ENCODE results near the gene NAA50.

Gene NAA50

DNA sequence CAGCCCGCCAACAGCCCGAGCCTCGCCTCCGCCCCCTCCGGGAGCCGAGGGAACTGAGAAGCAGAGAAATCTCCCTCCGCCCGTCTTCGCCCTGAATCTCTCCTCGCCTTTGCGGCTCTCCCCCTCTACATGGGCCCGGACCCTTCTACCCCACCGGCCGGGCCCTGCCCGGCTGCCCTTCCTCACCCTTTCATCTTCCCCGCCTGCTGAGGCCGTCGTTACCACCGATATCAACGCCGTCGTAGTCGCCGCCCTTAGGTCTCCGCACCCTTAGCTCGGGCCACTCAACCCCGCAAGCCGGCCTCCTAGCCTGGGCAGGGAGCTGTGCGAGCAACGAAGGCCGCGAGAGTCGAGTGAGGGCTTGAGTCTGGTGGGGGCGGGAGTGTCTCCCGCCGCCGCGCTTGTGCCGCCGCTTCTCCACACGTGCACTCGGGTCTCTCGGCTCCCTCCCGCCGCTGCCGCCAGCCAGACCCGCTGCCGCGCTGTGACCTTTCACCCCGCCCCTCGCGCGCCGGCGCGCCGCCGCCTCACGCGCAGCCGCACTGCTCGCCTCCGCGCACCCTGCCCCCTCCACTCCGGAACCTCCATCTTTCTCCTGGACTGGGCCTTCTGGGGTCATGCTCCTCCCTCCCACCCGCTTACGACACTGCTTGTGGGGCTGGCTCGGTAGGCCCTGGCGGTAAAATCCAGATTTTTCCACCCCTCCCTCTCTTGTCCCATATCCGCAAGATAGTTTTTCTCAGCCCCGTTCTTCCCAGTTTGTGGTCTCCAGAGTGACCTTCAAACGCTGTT is at the start of gene NAA50:
TSS of gene NAA50 (minus strand) at position 494 of the 792 bp plus-strand sequence. CDS start at position 194, 300 bp downstream.
- DNase-seq (ENCODE audit: low read depth) = peak; percentile 89

DNA sequence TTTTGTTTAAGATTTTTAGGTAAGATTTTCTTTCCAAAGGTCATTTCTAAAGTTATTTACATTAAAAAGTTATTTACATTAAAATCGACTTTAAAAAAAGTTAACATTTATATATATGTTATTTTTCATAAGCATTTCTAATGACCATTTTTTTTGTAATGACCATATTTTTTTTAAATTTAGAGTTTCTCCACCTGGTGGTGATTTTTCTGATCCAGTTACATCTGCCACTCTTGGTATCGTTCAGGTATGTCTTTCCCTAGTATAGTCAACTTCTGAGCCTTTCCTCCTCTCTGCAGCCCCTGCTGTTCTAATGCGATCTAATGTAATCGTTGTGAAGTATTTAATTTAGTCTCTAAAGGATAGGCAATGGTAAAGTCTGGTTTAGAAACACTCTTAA is 49.6 kb upstream of the NAA50 start:
- DNase-seq (ENCODE audit: low read depth) = no peak

DNA sequence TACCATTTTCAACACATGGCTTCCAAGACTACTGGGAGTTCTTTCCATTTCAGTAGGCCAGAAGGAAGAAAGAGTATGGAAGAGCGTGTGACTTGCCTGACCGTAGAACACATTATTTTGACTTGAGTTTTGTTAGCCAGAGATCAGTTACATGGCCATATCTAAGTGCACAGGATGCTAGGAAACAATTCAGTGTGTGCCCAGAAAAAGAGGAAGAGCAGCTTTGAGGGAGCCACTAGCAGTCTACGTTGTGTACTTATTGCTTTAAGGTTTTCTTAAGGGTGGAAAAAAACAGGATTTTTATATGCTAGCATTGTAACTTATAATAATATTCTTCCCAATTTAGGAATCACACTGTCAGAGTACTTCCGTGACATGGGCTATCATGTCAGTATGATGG is 48.5 kb upstream of the NAA50 start:
- no peak for DNase-seq (ENCODE audit: low read depth)

DNA sequence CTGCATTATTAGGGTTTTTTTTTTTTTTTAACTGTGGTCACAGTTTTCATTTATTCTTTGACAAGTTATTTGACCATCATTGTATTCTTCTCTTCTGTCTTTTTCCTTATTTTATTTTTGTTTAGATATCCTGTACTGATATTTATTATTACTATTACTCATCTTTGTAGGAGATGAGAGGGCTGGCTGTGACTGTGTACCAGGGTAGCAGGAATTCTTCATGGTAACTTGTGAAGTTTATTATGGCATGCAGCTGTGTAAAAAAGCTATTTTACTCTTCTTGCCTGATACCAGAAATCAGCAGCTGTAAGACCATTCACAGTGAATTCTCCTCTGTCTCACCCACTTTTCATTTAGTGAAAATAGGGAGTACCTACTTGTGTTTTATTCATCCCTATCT is 45.3 kb upstream of the NAA50 start:
- no peak for DNase-seq (ENCODE audit: low read depth)

DNA sequence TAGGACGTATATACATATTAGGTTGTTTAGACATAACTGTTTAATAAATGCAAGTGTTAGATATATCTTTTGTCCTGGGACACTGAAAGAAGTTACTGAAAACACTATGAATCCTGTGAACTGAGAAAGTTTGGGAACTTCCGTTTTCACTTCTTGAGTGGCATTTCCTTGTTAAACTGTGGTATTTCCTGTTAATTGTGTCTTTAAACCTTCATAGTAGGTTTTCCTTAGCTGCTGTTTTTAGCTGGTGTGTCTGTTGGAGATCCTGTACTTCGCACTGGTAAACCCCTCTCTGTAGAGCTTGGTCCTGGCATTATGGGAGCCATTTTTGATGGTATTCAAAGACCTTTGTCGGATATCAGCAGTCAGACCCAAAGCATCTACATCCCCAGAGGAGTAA is 37.9 kb upstream of the NAA50 start:
- no peak for DNase-seq (ENCODE audit: low read depth)

DNA sequence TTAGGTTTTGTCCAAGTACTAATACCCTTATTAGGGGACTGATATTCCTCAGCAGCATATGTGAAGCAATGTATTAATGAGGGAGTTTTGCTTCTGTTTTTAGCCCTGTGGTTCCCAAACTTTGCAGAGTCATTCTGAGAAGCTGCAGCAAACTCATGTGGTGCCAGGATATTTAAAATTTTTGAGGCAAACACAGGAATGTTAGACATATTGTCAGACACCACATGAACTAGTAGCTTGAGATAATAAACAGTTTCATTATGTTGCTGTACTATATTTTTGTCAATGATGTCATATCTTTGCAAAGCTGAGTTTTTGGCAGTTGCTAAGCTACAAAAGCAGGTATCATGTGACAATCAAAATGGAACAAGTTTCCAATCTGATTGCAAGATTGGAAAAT is 37.4 kb upstream of the NAA50 start:
- DNase-seq (ENCODE audit: low read depth) = no peak

DNA sequence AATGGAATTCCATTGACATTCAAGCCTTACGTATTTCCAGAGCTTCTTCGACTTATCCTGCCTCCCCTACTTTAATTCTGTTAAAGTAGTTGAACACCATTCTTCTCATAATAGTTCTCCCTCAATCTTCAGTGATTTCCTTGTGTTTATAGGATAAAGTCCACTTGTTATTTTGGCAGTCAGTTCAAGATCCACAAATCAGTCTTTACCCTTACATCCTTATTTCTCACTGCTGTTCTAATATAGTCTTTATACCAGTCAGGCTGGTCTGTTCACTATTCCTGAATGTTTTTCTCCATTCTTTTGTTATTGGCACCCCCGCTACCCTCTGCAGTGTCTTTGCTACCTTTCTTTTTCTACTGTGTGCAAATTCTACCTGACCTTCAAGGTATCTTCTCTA is 30.5 kb upstream of the NAA50 start:
- no peak for DNase-seq (ENCODE audit: low read depth)

DNA sequence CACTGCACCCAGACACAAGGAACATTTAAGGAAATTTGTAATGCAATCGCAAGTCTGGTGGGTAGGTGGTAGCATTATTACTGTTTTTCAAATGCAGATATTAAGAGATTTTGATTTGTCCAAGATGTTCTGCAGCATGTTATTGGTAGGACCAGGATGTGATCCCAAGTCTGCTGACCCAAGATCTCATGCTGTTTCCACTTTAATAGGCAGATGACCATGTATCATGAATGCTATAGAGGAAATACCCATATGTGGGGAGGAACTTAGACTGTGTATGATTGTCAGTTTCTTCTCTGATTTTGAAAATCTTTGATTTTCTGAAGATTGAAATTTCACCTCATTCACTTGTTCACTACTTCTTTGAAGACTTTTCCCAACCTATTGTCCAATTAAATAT is 29.5 kb upstream of the NAA50 start:
- no peak for DNase-seq (ENCODE audit: low read depth)

DNA sequence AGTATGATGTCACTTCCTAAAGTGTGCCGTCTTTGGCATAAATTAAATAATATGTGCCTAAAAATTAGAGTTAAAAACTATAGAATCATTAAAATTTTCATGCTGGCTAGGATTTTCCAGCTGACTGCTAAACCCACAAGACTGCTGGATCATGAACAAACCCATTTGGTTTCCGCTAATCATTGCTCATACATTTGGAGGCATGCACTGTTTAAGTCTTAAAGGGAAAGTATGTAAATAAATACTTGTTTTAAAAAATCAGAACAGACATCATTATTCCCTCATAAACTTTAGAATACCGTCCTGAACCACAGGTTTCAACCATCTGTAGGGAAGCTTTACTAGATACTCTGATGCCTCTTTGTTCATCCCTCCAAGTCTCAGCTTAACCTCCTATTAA is 27.3 kb upstream of the NAA50 start:
- DNase-seq (ENCODE audit: low read depth) = no peak

DNA sequence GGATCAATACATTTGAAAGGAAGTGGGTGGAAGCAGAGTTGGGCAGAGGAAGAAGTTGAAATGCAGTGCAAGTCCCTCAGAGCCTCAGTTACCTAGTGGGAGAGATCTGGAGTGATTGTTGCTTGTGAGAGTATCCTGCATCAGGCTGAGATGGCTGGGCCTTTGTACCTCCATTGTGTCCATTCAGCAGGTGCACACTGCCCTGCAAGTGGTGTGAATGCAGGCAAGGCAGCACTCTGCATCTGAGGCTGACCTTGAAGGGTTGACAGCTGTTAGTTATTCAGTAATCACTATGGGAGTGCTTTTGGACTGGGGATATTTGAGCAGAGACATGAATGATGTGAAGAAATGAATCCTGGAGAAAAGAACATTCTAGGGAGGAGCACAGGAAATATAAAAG is 25.9 kb upstream of the NAA50 start:
- no peak for DNase-seq (ENCODE audit: low read depth)

DNA sequence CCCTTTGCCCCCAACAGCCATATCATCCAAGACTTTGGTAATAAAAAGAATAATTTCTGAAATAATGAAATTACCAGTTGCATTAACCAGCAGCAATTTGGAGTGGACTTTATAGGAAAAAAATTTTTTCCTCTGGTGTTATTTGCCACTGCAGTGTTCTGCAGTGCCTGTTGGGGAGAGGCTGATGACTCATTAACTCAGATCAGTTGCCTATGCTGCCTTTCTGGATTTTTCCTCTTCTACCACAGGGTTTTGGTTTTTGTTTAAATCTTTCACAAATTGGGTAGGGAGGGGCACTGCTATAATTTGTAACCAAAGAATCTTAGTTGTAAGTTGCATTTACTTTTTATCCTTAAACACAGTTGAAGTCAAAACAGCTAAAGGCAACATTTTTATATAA is 23.5 kb upstream of the NAA50 start:
- DNase-seq (ENCODE audit: low read depth) = no peak

DNA sequence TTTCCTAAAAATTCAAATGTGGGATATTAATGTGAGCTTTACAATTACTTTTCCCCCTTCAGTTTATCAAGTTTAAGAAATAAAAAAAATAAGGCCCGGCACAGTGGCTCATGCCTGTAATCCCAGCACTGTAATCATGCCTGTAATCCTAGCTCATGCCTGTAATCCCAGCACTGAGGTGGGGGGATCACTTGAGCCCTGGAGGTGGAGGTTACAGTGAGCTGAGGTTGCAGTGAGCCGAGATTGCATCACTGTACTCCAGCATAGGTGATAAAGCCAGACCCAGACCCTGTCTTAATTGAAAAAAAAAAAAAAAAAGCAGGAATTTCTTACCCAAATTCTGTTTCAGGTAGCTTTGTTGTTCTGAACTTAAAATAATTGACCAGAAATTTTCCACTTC is 18.6 kb upstream of the NAA50 start:
- DNase-seq (ENCODE audit: low read depth) = no peak

DNA sequence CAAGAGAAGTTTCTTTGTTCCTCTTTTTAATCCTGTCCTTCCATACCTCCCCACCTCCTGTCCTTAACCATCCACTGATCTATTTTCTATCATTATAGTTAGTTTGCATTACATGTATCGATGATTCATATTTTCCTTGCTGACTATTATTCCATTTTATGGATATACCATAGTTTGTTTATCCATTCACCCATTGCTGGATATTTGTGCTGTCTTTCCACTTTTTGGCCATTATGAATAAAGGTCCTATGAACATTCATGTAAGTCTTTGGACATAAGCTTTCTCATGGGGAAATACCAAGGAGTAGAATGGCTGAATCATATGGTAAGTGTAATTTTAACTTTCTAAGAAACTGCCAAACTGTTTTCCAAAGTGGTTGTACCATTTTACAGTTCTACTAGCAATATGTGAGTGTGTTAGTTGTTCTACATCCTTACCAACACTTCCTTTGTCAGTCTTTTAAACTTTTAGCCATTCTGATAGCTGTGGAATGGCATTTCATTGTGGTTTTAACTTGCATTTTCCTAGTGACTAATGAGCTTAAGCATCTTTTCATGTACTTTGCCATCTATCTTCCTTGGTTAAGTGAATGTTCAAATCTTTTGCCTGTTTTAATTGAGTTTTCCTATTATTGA is 12.5 kb upstream of the NAA50 start:
- no peak for DNase-seq (ENCODE audit: low read depth)

DNA sequence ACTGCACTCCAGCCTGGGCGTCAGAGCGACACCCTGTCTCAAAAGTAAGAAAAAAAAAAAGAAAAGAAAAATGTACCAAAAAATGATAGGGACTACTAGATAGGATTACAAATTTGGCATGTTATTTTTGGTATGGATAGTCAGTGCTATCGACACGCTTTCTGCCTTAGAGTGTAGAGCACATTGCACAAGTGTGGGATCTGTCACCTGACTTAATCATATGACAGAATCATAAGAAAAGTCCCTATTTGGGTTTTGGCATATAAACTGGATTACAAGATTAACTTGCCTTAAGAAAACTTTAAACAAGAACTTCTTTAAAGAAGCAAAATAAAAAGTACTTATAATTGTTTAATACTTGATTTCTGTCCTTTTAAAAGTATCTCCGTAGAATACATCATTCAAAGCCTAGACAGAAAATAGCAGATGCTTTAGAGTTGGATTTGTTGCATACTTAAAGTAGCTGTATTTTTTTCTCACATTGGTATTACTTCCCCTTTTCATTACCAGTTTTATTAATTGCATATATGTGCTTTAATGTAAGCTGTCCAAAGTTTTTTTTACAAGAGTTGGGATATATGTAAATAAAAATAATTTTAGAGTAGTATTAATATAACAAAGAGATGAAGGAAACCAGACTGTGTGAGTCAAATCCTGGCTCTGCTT is 8.6 kb upstream of the NAA50 start:
- no peak for DNase-seq (ENCODE audit: low read depth)

DNA sequence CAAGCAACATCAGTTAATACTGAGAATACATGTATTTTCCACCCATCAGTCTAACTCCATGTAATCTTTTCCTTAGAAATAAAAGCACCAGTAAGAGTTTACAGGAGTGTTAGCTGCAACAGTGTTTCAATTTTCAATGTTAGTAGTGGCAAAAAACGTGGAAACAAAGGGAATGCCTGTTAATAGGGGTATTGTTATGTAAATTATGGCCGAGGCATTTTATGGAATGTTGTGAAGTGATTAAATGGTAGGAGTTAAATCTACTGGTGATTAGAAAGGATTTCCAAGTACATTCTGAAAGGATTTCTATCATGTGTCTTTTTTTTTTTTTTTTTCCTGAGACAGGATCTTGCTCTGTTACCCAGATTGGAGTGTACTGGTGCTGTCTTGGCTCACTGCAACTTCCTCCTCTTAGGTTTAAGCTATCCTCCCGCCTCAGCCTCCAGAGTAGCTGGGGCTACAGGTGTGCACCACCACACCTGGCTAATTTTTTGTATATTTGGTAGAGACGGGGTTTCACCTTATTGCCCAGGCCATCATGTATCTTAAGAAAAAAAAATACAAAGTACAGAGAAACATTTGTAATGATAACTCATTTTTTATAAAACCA is 7.4 kb upstream of the NAA50 start:
- DNase-seq (ENCODE audit: low read depth) = no peak

DNA sequence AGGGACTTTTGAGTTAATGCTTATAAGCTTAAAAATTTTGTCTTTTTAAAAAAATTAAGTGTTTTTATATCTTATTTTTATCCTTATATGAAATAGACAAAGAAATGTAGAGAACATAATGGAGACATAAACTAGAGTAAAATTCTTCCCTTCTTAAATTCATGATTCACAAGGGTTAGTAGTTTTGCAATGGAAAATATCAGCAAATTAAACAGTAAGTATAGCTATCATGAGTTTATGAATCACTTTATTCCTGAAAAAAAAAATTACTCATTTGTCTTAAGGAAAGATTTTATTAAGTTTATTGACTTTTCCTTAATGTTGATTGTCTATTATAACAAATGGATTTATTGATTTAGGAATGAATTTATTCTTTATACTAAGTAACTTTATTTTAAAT is 5.1 kb upstream of the NAA50 start:
- DNase-seq (ENCODE audit: low read depth) = no peak

DNA sequence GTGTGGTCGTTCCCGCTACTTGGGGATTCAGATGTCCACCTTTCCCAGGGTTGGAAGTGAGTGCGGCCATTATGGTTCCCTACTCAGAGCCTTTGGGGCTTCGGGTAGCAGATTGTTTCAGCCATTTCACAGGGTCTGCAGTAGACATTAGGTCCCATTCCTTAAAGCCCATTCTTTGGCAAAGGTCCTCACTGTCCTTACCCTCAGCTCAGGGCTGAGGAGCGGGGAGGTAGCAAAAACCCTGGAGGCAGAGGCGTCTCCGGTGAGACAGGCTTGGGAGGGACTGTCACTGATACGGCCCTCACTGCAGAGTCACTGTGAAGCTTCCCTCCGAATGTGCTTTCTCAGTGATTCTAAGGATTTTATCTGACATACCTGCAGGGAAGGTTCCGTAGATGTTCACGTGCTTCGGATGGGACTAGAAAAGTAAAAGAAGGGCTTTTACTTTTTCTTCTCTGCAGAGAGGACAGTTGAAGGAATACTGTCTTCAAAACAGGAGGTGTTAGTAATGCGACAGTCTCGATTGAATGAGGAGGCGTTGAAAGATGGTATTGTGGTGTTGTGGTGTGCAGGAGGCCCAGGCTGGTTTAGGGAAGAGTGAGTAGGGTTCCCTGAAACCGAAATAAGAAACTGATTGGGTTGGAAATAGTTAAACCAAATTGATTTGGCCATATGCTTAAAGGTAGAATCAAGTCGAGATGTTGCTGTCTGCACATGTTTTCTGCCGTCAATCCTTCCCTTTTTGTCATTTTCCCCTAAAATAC is 1.4 kb upstream of the NAA50 start:
- DNase-seq (ENCODE audit: low read depth) = no peak

DNA sequence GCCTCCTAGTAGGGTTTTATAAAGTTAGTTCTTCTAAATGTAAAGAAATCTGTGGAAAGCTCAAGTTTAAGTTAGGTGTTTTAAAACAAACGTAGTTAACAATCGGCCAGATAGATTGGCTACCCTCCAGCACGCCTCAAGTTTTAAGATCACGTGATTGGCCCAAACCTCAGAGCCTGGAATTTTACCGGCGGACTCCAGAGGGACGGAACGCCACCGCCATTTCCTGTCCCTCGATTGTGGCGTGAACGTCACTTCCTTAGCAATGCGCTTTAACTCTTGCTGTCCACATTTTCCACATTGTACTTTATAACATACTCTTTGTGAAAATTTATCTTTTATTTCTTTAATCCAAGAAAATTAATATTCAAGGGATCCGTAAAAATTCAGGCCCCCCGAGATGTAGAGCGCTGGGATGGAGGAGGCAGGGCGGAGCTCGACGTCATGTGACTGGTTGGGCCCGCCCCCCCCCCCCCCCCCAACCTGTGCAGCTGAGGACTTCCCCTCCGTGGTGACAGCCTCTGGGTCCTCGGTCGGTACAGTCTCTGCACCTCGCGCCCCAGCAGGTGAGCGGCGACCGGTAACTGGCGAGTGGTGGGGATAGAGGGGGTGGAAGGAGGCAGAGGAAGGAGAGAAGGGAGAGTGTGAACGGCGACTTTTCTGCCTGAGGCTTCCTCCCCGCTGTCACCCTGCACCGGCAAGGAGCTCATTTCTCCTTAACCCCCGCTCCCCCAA is 666 bp upstream of the NAA50 start, which contains the start of gene ATP6V1A:
TSS of gene ATP6V1A (plus strand) at position 488 of the 735 bp plus-strand sequence. CDS start 31,719 bp downstream, outside the sequence.
- DNase-seq (ENCODE audit: low read depth) = peak; percentile 77

DNA sequence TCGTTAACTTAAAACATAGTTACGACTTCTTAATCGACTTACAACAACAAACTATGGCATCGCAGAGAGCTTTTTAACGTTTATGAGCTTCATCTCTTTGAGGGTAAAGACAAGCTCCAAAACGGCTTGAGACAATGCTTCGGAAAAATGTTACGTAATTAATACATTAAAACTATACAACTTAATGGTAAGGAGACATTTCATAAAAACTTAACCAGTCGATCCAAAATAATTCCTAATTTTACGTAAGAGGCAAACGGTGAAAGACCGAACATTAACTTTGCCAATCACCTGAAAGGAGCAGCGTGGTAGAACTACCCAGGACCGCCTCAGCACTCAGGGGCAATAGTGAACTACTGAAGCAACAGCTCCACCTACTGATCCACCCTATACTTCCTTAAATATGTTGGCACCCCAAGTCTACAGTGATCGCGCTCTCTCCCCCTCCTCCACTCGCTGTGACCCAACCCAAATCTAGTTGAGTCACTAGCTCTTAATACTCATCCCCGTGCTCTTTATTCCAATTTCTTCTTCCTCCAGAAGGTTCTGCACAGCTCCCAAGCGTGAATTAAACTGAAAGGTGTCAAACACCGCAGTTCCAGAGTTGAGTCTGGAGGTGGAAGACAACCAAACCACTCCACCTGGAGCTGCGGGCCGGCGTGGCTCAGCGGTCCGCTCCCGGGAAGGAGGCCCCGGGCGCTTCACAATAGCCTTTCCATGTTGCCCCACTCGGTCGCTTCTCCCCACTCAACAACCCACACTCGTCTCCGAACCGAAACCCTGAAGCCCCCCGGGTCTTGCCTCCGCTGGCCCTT is 901 bp downstream of the NAA50 start:
- DNase-seq (ENCODE audit: low read depth) = peak; percentile 70

DNA sequence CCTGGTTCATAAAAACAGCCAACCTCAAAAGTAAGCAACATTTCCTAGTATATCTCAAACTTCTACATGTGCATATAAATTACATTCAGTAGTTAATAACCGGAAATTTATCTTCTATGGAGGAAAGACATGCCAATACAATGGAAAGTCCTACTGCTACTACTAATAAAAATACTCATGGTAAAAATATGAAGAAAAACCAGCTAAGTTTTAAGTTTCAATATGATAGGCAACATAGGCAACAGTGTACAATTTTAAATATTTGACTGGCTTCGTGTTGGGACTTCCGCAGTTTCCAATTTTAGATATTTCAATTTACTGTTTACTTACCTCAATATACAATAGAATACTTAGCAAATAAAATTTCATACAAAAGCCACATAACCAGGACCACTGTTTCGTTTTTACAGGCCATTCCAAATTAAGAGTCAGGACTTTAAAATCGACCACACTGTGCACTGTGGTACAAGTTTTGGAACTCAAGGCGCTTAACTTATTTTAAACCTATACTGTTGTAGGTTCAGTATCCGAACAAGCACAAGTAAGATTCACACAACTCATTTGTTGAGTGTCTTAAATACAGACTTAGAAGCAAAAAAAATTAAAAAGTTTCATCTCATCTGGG is 2.9 kb downstream of the NAA50 start:
- DNase-seq (ENCODE audit: low read depth) = no peak

All from T-helper 22 cell (primary cell).